Endothelial cell (in vitro differentiated cells): ENCODE data around the gene SLC7A10. TPM values are rescaled to one million over a fixed set of nuclear protein-coding genes. Genes with fewer than 3 reads are reported as not detected.

Experiments used
- DNase-seq: peaks from one replicate; pipeline ENCODE4 v3.0.0; 2021; ENCODE audit warnings: low spot score
- H3K27ac Mint-ChIP-seq: one replicate; pipeline ENCODE4 v1.8.0; 2021; ENCODE audit warnings: mixed read lengths, inconsistent platforms; ENCODE audit not compliant: unreplicated experiment
- H3K27me3 Mint-ChIP-seq: one replicate; pipeline ENCODE4 v1.8.0; 2021; ENCODE audit warnings: mild to moderate bottlenecking, moderate library complexity, mixed read lengths, inconsistent platforms; ENCODE audit not compliant: unreplicated experiment
- H3K36me3 Mint-ChIP-seq: one replicate; pipeline ENCODE4 v1.8.0; 2021; ENCODE audit warnings: mild to moderate bottlenecking, low read depth, mixed read lengths, inconsistent platforms; ENCODE audit not compliant: unreplicated experiment
- H3K4me1 Mint-ChIP-seq: one replicate; pipeline ENCODE4 v1.8.0; 2021; ENCODE audit warnings: mild to moderate bottlenecking, mixed read lengths, inconsistent platforms; ENCODE audit not compliant: unreplicated experiment
- H3K4me3 Mint-ChIP-seq: one replicate; pipeline ENCODE4 v1.8.0; 2021; ENCODE audit warnings: mild to moderate bottlenecking, mixed read lengths, inconsistent platforms; ENCODE audit not compliant: unreplicated experiment
- H3K9me3 Mint-ChIP-seq: one replicate; pipeline ENCODE4 v1.8.0; 2021; ENCODE audit warnings: mixed read lengths, inconsistent platforms; ENCODE audit not compliant: unreplicated experiment
- total RNA-seq: library from RNA; stranded (reverse); fragmentation: NEBNext Ultra II Directional; extraction: Animal tissue kit (Norgen Biotek cat#: 25700); gene quantifications from one replicate; pipeline ENCODE4 v1.2.1, GENCODE V29; 2021; ENCODE audit not compliant: unreplicated experiment
- TF ChIP-seq, protein P1 (sequence below): fragments of 200-600 bp; sonication (generic); IDR thresholded peaks from one replicate; pipeline ENCODE4 v1.5.0; 2021; ENCODE audit warnings: antibody characterized with exemption; ENCODE audit not compliant: unreplicated experiment

SLC7A10 gene
- total RNA-seq, 1 donor from 2014 or later, result 4.4 TPM

DNA sequence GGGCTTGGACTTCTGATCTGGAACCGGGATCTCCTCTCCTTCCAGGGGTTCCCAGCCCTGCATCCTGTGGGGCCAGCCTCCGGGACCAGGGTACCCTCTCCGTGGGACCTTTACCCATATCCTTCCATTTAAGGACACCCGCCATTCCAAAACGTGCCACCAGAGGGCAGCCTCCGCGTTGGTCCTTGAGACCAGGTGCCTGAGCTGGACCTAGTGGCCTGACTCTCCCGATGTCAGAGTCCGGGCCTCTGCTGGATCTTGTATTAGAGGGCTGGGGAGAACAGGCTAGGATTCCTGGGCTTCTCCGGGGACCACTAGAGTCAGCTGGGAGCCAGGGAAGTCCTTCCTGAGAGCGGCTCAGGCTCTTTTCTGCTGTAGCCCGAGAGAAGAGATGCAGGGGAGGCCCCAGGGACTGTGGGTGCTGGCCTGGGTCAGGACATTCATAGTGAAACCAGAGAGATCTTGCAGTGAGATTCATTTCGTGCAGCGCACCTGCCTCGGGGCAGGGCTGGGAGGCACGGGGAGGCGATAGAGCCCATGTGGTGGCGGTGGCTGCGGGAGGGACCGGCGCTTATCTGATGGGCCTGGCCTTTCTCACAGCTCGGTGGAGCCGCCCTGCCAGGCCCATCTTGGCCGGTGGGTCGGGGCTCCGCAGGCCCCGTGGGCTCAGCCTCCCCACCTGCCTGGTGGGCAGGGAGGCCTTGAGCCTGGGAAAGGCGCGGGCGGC is 9.8 kb upstream of the SLC7A10 start:
- no peak overlapping the region for H3K27ac Mint-ChIP-seq

DNA sequence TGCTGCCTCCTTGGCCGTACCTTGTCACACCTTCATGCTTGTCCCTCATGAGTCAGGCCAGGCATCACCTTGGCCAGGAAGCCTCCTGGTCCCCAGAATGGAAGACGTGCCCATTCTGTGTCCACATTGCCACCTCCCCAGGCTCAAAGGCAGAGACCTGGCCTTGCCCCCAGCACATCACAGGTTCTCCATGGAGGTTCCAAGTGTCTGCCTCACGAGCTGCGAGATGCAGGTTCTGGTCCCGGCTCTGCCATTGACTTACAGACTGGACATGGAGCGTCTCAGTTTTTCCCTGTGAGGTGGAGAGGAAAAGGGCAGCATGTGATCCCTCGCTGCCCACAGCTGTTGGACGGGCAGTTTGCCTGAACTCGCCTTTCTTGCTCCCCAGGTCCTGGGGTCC is 9.1 kb upstream of the SLC7A10 start:
- no peak for DNase-seq
- Mint-ChIP-seq H3K9me3 (no peaks in the 10 kb centered on the region), H3K27me3 (peaks cover 4% of the 10 kb centered on the region), H3K4me1 (no peaks in the 10 kb centered on the region), H3K4me3 (no peak overlapping the region), H3K36me3 (no peaks in the 10 kb centered on the region), H3K27ac (no peak overlapping the region)
- TF ChIP-seq, protein P1, sequence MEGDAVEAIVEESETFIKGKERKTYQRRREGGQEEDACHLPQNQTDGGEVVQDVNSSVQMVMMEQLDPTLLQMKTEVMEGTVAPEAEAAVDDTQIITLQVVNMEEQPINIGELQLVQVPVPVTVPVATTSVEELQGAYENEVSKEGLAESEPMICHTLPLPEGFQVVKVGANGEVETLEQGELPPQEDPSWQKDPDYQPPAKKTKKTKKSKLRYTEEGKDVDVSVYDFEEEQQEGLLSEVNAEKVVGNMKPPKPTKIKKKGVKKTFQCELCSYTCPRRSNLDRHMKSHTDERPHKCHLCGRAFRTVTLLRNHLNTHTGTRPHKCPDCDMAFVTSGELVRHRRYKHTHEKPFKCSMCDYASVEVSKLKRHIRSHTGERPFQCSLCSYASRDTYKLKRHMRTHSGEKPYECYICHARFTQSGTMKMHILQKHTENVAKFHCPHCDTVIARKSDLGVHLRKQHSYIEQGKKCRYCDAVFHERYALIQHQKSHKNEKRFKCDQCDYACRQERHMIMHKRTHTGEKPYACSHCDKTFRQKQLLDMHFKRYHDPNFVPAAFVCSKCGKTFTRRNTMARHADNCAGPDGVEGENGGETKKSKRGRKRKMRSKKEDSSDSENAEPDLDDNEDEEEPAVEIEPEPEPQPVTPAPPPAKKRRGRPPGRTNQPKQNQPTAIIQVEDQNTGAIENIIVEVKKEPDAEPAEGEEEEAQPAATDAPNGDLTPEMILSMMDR, result no peak

More for the DNA sequence above, 9.8 kb upstream of the SLC7A10 start:
- Mint-ChIP-seq H3K4me1 (no peaks in the 10 kb centered on the region), H3K9me3 (no peaks in the 10 kb centered on the region), H3K27me3 (peaks cover 4% of the 10 kb centered on the region), H3K4me3 (no peak overlapping the region), H3K36me3 (no peaks in the 10 kb centered on the region)
- DNase-seq, result peak; percentile 89
- TF ChIP-seq, protein P1, result peak; percentile 96

DNA sequence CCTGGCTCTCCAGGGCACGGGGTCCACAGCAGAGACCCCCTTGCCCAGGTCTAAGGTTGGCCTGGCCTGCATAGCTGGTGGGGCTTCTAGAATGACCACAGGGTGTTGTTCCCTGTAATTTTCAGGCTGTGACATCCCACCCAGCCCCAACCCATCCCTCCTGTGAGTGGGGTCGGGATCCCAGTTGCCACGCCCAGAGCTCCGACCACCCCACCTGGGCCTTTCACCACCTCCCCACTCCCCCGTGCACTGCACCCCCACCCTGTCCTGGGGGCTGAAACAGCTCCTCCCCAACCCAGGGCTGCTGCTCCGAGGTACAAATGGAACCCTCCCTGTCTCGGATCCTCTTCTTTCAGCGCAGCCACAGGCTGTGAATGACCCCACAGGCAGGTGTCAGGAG is 8.4 kb upstream of the SLC7A10 start:
- no peaks in the 10 kb centered on the region for H3K4me1 Mint-ChIP-seq
- no peak for DNase-seq
- H3K27ac Mint-ChIP-seq, result no peak overlapping the region
- H3K4me3 Mint-ChIP-seq, result no peak overlapping the region
- no peaks in the 10 kb centered on the region for H3K36me3 Mint-ChIP-seq
- TF ChIP-seq, protein P1, result no peak
- no peaks in the 10 kb centered on the region for H3K9me3 Mint-ChIP-seq
- peaks cover 4% of the 10 kb centered on the region for H3K27me3 Mint-ChIP-seq

DNA sequence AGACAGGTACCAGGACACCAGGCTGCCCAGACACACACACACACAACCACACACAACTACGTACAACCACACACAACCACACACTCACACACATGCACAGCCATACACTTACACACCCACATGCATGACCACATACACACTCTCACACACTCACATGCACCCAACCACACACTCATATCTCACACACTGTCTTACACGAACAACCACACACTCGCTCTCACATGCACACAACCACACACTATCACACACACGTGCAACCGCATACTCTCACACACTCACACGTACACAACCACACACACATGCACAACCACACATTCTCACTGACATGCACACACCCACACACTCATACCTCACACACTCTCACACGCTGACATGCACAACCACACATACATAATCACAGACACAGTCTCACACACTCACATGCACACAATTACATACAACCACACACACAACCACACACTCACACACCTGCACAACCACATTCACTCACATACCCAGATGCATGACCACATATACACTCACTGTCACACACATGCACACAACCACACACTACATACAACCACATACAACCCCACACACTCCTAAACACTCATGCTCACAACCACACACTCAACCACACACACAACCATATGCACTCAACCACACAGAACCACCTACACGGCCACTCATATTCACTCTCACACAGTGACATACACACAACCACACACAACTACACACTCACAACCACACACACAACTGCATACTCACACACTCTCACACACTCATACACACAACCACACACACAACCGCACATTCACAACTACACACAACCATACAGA is 7.6 kb upstream of the SLC7A10 start:
- H3K9me3 Mint-ChIP-seq, result no peaks in the 10 kb centered on the region
- H3K36me3 Mint-ChIP-seq, result no peaks in the 10 kb centered on the region
- DNase-seq, result no peak
- H3K4me1 Mint-ChIP-seq, result no peaks in the 10 kb centered on the region
- H3K27ac Mint-ChIP-seq, result no peak overlapping the region
- no peak overlapping the region for H3K4me3 Mint-ChIP-seq
- peaks cover 3% of the 10 kb centered on the region for H3K27me3 Mint-ChIP-seq
- TF ChIP-seq, protein P1, result no peak

DNA sequence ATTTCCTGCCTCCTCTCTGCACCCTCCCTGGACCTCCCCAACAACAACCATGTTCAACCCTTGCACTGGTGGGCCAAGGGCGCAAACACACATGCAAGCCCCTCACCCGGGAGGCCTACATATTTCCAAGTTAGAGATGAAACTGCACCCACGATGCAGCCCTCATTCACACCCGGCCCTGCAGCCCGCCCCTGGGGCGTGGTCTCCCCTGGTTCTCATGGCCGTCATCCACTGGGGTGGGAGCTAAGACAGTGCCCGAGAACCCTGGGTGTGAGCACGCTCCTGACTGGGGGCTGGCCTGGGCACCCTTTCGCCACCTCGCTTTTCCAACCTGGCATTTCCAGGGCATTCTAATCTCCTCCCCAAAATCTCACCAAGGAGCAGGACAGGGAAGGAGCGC is 7.0 kb upstream of the SLC7A10 start:
- TF ChIP-seq, protein P1, result no peak
- H3K4me3 Mint-ChIP-seq, result no peak overlapping the region
- H3K36me3 Mint-ChIP-seq, result no peaks in the 10 kb centered on the region
- H3K27ac Mint-ChIP-seq, result no peak overlapping the region
- DNase-seq, result no peak
- H3K9me3 Mint-ChIP-seq, result no peaks in the 10 kb centered on the region
- peaks cover 5% of the 10 kb centered on the region for H3K27me3 Mint-ChIP-seq
- H3K4me1 Mint-ChIP-seq, result no peaks in the 10 kb centered on the region
